ENCODE results near the gene ICAM2.
"Not testable (repeated sequence)": the region's sequence is repeated elsewhere in the genome, so short reads cannot be mapped to it uniquely, and the experiment has no call there.

The ICAM2 gene

DNA sequence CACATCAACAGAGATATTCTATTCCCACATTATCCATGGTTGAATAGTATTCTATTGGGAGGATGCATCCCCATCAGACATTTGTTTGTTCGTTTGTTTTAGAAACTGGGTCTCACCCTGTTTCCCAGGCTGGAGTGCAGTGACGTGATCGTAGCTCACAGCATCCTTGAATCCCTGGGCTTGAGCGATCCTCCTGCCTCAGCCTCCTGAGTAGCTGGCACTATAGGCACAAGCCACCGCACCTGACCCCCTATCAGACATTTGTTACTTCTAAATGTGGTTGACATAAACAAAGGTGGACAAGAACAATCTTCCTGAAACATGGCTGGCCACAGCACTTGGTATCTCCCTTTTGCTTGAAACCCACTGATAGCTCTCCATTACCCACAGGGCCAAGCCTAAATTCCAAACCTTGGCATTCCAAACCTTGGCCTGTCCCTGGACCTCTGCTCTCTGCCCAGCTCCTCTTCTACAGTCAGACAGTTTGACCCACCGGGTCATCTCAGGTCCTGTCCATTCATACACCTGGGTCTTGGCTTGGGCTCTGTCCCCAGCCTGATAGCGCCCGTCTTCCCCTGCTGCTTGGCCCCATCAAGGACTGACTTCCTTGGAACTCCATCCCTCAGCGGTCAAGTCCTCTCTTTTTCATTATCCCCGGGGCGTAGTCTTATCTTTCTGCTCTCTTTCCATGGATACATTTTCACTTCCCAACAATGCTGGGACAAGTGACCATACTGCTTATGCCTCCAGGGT is 23.8 kb downstream of the ICAM2 start:
- DNase-seq = no peak

GRCh38 chr17:63995626-63996025 is 24.8 kb downstream of the ICAM2 start:
- DNase-seq = no peak

DNA sequence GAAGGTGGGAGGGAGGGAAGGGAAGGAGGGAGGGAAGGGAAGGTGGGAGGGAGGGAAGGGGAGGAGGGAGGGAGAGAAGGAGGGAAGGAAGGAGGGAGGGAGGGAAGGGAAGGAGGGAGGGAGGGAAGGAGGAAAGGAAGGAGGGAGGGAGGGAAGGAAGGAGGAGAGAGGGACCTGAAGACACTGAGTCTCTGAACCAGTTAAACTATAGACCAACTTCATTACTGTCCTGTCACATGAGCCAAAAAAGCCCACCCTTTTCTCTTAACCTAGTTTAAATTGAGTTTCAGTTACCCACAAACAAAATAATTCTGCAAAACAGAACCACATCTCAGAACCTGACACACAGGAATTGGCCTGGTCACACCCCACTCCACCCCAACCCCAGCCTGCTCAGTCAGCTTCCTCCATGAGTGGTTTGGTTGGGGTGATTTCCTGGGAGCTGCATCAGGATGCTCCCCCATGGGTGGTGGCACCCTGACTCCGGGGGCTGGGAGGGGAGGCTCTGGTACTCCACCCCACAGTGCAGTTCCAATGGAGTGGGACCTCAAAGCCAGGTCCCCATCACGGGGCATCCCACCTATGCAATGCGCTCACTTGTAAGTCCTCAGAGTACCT is 27.0 kb downstream of the ICAM2 start:
- DNase-seq = no peak

DNA sequence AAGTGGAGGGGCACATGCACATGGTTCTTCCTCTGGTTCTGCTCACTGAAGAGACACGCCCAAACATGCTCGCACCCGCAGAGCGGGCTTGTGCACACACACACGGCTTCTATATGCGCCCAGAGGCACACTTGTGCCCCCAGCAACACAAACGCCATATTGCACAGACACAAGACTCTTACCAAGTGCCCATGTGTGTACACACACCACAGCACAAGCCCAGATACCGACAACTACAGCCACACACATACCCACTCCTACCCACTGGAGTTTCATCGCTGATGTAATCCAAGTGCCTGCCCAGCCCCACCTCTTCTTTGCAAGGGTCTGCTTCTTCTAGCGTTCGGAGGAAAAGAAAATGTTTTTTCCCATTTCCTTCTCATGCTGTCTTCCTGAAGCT is 28.8 kb downstream of the ICAM2 start:
- no peak for DNase-seq

GRCh38 chr17:63989622-63990345 is 30.6 kb downstream of the ICAM2 start:
- no peak for DNase-seq

- DNase-seq = no peak
These were observed 31.5 kb downstream of the ICAM2 start for GRCh38 chr17:63988741-63989621.

DNA sequence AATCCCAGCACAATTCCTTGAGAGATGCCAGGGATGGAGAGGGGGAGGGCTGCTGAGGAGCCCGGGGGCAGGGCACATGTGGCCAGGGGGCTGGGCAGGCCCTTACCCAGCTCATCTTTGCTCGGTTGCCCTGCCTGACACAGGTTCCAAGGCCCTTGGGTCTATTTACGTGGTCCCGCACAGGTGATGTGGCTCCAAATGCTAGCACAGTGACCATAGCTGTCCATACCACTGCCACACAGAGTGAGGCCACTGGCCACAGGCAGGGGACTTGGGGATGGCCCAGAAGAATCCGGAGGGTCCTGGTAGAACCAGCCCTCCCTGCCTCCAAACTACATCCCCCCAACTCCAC is 32.3 kb downstream of the ICAM2 start:
- no peak for DNase-seq

- DNase-seq = no peak
These were observed 33.0 kb downstream of the ICAM2 start for GRCh38 chr17:63987221-63988126.

GRCh38 chr17:63986821-63987220 is 33.6 kb downstream of the ICAM2 start:
- no peak for DNase-seq

DNA sequence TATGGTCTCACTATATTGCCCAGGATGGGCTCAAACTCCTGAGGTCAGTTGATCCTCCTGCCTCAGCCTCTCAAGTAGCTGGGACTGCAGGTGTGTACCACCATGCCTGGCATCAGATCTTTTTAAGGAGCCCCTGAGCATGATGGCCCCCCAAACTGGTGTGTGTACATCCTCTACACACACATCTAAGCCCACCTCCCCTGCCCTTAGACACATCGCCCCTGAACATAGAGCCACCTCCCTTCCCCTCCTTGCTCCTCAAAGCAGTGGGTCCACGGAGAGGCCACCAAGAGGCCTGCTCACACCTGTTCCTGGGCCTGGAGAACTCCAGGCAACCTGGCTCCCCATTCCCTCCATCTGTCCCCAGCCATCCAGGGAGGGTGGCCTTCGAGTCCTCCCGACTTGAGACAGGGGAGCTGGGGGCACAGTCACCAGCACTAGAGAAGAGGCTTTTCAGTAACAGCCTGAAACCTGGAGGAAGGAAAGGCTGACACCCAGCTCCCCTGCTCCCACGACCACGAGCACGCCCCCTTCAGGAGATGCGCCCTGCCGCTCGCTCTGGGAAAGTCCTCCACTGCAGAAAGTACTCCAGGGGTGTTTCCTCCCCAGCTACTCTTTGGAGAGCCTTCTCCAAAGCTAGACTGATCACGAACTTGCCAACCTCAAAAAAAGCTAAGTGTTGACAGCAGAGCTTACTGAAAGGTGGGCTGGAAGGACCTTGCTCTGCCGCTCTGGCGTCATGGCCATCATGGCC is 34.9 kb downstream of the ICAM2 start:
- no peak for DNase-seq

DNA sequence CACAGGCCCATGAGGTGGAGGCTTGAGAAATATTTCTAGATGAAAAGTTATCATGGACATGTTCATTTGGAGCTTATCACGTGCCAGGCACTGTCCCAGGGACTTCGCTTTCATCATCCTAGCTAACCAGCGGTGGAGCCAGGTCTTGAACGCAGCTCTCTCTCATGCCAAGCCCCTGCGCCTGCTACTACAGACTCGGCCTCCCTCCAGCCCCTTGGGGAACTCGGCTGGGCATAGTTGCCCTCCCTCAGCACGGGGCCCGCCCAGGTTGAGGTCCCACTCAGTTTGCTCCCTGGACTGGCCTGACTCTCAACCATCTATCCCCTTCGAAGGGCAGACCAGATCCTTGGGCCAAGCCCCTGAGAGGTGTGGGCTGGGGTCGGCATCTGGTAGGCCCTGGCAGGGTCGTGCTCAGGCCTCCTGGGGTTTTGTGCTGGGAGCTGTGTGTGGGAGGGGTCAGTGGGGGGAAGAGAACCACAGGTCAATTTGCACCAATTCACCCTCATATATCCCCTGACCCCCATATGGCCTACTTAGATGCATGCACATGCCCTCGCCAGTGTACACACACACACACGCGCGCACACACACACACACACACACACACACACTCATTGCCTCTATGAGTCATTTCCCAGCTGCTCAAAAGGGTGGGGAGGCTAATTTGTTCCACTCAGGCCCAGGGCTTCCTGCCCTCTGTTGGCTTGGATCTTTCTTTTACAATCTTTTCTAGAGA is 35.6 kb downstream of the ICAM2 start:
- DNase-seq = peak; percentile 52

- no peak for DNase-seq
These were observed 36.2 kb downstream of the ICAM2 start for GRCh38 chr17:63984236-63984635.

DNA sequence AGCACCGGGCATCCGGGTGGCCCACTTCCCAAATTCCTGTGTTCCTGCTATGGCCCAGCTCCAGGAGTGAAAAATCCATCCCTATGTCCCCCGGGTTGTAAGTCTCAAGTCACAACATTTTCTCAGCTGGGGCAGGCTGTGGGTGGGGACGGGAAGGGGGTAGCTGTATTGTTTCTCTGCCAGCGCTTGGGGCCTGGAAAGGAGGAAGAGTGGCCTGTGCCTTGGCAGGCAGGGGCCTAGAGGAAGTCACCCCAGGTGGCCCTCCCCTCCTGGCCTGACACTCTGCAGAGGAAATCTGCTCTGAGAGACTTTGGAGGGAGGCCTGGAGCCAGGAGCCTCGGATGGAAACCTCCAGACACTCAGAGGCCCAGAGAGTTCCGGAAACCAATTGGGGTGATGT is 37.1 kb downstream of the ICAM2 start:
- DNase-seq = no peak

- DNase-seq = not testable (repeated sequence)
These were observed 37.8 kb downstream of the ICAM2 start for GRCh38 chr17:63982641-63983040.

DNA sequence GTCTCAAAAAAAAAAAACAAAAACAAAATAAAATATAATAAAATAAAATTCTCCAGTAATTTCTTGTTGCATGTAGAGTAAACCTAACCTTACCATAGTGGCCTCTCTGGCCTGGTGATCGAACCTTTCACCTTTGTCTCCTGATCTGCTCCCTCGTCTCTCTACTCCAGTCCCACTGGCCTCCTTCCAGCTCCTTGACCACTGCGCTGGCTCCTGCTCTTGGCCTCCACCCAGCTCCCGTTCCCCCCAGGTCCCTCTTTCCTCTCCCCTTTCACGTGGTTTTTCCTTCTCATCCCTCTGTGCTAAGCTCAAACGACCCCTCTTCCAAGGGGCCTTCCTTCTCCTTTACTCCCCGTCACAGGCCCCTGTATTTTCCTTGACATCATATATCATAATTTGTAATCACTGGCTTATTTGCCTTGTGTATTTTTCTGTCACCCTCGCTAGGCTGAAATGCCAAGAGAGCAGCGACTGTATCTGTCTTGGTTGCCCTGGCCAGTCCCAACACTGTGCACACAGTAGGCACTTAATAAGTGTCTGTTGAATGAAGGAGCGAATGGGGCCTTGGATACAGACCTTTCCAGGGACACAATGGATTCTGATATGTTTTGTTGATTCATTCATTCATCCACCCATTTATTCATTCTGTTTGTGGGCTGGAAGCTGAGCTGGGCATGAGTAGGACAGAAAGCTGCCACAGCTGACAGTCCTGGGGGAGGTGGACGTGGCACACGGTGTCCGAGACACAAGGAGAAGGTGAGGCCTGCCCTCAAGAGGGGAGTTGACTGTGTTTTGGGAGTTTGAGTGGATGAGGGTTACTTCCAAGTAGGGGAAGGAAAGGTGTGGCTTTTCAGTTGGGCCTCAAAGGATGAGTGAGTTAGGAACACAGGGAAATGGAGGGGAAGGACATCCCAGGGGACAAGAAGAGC is 41.9 kb downstream of the ICAM2 start:
- DNase-seq = no peak

- DNase-seq = no peak
These were observed 43.7 kb downstream of the ICAM2 start for GRCh38 chr17:63976702-63977101.

DNA sequence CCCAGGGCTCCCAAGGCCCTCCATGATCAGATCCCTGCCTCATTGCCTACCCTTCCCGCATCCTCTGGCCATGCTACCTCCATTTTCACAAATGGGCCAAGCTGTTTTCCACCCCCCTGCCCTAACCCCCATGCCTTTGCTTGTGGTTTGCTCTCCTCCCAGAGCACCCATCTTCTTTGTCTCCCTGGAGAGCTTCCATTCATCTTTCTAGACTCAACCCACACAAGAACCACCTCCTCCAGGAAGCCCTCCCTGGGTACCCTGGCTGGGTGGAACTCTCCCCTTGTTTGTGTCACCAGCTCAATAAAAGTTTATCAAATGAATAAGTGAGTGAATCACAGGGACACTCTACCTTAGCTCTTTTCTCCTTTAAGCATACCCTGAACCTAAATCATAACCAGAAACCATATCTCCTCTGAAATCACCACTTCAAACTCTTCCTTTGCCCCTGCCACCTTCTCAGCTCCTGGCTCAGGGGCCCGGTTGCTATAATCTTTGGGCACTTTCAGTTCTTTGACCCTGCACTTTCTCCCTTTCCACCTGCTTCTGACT is 44.8 kb downstream of the ICAM2 start:
- DNase-seq = no peak

DNA sequence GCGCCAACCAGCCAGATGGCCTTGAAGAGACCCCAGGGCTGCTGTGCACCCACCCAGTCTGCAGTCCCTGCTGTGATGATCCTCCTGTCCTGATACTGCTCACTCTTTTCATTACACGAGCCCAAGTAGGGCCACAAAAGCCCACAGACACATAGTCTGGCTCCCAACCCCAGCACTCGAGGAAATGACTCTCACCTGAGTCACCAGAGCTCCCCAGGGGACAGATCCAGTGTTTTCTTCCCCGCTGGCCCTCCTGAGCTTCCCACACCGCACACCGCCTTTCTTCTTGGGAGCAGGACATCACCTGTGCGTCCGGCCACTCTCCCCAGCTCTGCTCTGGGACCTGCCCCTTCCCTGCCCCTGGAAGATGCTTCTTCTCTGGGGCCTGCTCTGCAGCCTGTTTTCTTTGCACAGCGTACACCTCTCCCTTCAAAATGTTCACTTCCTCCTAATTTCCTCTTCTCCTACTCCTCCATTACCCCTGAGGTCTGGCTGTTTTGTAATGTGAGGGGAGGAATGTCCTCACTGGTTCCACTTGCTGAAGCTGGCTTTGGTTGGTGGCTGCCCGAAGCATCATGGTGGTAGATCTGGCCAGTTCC is 45.7 kb downstream of the ICAM2 start:
- DNase-seq = no peak

Data from activated naive CD4-positive, alpha-beta T cell treated with anti-CD3 and anti-CD28 coated beads, Interleukin-2, amount 50 U/mL, for 16 hours (primary cell).